WI38 (cell line): ENCODE results near the gene WHAMM.

ENCODE experiments used
- H3K4me3 ChIP-seq: 2 replicates; pipeline ENCODE4 v1.5.1; 2011; ENCODE audit warnings: low read depth, mild to moderate bottlenecking, control low read depth, low read length
- TF ChIP-seq, protein P1 (sequence below): IDR thresholded peaks from 2 replicates; pipeline ENCODE4 v1.5.1; 2012; ENCODE audit warnings: low read depth, mild to moderate bottlenecking, control low read depth, low read length

Gene WHAMM

DNA sequence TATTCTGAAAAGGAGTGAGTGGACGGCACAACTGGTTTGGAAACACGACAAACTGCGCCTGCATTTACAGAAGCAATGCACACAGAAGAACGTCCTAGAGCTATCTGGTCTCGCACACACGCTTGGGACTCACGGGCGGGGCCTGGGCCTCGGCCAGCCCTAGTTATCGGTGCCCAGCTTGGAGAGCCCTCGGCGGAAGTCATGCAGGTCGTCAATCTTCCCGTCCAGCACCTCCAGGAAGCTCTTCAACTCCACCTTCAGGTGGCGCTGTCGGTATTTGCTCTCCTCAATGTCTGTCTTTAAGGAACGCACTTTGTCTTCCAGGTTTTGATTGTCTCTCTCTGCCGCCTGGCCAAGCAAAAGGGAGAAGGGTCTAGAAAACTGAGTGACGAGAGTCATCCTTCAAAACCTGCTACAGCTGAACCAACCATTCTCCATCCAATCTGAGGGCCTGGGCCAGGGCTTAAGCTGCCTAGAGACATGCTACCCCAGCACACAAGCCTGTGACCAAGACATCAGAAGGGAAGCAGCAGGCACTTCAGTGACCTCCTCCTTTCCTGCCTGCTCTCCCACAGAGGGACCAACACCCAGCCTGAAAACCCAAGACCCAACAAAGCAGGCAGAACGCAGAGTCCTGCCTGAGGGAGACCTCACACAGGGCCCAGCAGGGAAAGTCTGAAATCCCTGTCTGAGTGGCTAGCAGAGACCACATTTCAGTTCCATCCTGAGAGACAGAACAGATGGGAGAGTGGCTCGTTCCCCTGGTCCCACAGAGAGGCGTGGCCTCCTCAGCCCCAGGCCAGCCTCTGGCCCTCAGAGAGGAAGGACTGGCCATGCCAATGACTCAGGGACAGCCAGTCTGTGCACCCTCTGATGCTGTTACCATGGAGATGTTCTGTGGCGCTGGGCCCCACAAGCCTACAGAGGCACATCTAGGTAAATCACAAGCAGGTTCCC is 40.4 kb downstream of the WHAMM start:
- no peak overlapping the region for H3K4me3 ChIP-seq

DNA sequence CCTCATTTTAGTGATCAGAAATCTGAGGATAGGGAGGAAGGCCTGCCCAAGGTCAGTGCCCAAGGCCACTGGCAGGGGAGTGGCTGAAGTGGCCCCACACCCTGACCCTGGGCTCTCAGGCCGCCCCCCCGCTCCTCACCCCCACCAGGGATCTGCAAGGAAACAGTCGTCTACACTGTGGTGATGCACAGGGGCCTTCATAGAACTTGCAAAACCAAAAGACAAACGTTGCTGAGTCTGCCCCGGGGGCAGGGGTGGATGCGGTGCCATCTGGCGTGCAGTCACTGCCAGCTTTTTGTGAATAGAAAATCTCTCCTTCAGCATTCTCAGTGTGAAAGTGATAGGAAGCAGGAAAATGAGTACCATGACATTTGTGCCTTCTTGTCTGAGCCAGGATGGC is 41.3 kb downstream of the WHAMM start:
- TF ChIP-seq, protein P1, sequence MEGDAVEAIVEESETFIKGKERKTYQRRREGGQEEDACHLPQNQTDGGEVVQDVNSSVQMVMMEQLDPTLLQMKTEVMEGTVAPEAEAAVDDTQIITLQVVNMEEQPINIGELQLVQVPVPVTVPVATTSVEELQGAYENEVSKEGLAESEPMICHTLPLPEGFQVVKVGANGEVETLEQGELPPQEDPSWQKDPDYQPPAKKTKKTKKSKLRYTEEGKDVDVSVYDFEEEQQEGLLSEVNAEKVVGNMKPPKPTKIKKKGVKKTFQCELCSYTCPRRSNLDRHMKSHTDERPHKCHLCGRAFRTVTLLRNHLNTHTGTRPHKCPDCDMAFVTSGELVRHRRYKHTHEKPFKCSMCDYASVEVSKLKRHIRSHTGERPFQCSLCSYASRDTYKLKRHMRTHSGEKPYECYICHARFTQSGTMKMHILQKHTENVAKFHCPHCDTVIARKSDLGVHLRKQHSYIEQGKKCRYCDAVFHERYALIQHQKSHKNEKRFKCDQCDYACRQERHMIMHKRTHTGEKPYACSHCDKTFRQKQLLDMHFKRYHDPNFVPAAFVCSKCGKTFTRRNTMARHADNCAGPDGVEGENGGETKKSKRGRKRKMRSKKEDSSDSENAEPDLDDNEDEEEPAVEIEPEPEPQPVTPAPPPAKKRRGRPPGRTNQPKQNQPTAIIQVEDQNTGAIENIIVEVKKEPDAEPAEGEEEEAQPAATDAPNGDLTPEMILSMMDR, result no peak
- H3K4me3 ChIP-seq, result no peak overlapping the region

More for the DNA sequence above, 40.4 kb downstream of the WHAMM start:
- TF ChIP-seq, protein P1, result peak; percentile 73

DNA sequence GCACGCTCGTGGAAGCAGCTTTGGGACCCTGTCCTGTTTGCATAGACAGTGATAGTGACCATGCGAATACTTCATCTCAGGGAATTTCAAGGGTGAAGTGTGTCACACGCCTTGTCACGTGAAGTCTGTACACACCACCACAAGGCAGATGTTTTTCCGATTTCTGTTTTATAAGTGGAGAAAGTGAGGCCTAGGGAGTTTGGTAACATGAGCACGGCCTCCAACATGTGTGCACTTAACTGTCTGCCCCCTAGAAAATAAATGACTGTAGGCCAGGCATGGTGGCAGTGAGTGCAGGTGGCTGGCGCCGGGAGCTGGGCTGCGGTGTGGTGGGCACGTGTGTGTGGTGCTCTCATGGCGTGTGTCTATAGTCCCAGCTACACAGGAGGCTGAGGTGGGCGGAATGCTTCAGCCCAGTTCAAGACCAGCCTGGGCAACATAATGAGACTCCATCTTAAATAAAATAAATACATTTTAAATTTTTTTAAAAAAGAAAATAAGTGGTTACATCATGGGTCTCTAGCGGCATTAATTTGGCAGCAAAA is 42.0 kb downstream of the WHAMM start:
- H3K4me3 ChIP-seq, result no peak overlapping the region

DNA sequence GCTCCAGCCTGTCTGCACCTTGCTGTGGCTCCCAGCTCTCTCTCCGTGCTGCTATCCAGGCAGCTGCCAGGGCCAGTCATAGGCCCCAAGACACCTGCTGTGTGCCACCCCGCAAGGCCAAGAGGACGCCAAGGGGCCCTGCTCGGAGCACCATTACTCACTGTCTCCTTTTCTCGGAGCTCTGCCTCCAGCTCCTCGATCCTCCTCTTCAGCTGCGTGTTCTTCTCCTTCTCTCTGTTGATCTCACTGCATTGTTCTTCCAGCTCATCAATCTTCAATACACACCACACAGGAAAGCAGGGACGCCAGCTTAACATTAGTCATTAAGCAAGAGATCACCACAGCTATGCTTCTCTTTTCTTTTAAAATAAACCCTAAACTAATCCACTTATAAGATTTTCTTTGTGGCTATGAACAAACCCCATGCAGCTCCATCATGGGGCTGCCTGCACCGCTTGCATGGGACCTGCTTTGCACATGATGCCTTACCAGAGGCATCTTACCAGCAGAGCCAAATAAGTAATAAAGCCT is 42.6 kb downstream of the WHAMM start:
- TF ChIP-seq, protein P1, result no peak
- no peak overlapping the region for H3K4me3 ChIP-seq

More for the DNA sequence above, 42.0 kb downstream of the WHAMM start:
- TF ChIP-seq, protein P1, result no peak

DNA sequence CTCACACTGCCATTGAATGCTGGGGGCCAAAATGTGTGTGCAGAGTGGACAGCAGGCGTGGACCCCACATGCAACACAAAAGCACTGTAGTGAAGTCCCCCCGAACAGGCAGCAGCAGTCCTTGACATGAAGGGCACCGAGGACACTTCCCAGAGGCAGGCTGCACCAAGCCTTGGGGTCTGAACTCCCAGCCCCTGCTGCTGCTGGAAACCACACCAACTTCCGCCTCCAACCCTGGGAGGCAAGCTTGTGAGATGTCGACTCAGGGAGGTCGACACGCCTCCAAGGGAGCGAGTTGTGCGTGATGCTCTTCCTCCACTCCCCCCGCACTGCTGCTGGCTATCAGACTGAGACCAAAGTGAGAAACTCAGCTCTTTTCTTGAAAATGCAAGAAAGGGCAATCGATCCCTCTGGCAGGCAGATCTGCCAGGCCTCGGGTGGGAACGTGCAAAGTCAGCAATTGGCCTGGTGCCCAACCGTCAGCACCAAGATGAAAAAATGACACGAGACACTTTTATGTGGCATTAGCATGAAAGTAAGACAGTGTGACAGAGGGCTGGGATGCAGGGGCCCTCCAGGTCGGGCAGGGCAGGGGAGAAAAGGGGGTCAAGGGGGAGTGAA is 43.6 kb downstream of the WHAMM start:
- TF ChIP-seq, protein P1, result no peak
- no peak overlapping the region for H3K4me3 ChIP-seq

DNA sequence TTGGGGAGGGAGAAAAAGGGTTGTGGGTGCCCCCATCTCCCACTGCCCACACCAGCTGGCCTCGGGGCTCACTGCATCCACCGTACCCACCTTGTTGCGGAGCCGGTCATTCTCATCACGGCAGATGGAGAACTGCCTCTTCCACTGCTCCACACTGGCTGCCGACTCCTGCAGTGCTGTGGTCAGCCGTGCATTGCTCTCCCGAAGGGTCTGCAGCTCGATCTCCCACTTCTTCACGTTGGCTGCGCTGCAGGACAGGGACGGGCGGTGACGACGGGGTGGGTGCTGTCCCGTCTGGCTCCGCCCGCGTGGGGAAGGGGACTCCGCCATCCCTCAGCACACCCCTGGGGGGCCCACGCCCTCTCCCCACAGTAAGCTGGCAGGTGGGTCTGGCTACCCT is 45.1 kb downstream of the WHAMM start:
- TF ChIP-seq, protein P1, result no peak
- H3K4me3 ChIP-seq, result no peak overlapping the region
